ENCODE results near the gene CTNNA3. TPM values are rescaled to one million over a fixed set of nuclear protein-coding genes. Genes with fewer than 3 reads are reported as not detected.

CTNNA3 gene
- total and polyA plus RNA-seq, 12 donors = 2.0 to 213 (median 171) TPM

DNA sequence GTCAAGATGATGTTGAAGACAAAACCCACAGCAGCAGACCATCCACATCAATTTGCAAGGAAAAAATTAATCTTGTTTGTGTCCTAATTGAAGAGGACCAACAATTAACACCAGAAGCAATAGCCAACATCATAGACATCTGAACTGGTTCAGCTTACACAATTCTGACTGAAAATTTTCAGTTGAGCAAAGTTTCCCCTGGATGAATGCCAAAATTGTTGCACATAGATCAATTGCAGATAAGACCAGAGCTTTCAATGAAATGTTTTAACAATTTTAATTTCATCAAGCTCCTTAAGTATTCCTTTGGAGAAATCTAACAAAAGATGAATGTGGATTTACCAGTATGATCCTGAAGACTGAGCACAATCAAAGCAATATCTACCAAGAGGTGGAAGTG, 168.6 kb downstream of the CTNNA3 start:
- no peak for ATAC-seq
- intact Hi-C loops (cut with DNase I) = loop anchor here in 5 of 10 donors (10.0 kb wide), 4 partner anchors 247 to 603 kb away; partner anchors contain the start of gene LRRTM3 (in 1 of the 5)
- Histone ChIP-seq H3K4me1 (peaks cover 0 to 5% (median 0%) of the 10 kb centered on the region in 9 donors), H3K27ac (no peak overlapping the region), H3K27me3 (no peaks in the 10 kb centered on the region), H3K9me3 (no peaks in the 10 kb centered on the region), H3K4me3 (no peak overlapping the region), H3K36me3 (no peaks in the 10 kb centered on the region)
- no peak for DNase-seq
- TF ChIP-seq, protein P1, sequence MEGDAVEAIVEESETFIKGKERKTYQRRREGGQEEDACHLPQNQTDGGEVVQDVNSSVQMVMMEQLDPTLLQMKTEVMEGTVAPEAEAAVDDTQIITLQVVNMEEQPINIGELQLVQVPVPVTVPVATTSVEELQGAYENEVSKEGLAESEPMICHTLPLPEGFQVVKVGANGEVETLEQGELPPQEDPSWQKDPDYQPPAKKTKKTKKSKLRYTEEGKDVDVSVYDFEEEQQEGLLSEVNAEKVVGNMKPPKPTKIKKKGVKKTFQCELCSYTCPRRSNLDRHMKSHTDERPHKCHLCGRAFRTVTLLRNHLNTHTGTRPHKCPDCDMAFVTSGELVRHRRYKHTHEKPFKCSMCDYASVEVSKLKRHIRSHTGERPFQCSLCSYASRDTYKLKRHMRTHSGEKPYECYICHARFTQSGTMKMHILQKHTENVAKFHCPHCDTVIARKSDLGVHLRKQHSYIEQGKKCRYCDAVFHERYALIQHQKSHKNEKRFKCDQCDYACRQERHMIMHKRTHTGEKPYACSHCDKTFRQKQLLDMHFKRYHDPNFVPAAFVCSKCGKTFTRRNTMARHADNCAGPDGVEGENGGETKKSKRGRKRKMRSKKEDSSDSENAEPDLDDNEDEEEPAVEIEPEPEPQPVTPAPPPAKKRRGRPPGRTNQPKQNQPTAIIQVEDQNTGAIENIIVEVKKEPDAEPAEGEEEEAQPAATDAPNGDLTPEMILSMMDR (IDR thresholded peaks at IDR 0.05) = no peak

DNA sequence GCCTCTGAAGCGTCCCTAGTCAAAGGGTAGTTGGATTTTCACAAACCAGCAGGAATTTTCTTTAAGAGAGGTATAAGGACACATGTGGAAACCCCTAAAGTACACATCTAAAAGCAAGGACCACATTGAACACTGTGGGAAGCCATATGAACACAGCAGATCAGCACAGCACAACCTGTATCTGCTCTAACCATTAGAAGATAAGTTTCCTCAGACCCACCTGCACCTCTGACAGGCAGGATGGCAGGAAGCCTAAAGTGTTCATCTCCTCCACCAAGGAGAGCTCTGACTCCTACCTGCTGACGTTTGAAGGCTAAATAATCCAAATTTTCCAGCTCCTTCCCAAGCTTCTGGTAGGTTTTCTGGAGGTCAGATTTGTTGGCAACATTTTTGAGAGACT, 174.4 kb downstream of the CTNNA3 start:
- ATAC-seq (no peak), DNase-seq (no peak)
- Histone ChIP-seq H3K9me3 (no peaks in the 10 kb centered on the region), H3K4me3 (no peak overlapping the region), H3K4me1 (peaks cover 0 to 14% (median 0%) of the 10 kb centered on the region in 9 donors), H3K27me3 (no peaks in the 10 kb centered on the region), H3K36me3 (no peaks in the 10 kb centered on the region), H3K27ac (no peak overlapping the region)
- WGBS, 2 donors = 49 to 64% methylated on average over 2 of the region's 2 CpGs
- TF ChIP-seq, protein P1 (IDR thresholded peaks at IDR 0.05) = no peak
- intact Hi-C loops (cut with DNase I) = loop anchor here in 6 of 10 donors (5.0 to 10.0 kb wide), 5 partner anchors 253 to 597 kb away; partner anchors contain the start of gene LRRTM3 (in 1 of the 6)

DNA sequence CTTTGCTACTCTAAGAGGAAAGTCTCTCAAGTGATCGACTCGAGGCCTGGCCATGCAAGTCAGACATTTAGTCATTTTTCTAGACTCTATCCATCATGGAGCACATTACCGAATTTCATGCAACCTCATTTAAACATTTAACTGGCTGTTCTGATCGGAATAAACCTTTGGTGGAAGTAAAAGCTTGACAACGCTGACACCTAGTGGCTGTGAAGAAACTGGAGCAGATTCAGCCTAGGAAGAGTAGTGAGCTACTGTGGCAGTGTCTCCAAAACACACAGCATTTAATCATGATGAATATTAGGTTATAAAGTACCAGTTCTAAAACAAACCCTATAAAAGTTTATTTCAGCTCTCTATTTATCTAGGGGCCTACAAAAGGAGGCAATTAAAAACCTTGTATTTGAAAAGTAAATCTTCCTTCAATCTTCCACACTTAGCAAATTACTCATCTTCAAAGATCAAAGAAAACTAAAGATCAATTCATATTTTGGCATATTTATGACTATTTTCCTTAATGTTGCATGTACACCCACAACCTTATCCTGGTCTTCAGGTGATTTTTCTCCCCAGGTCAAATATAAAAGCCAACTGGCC, 175.0 kb downstream of the CTNNA3 start:
- peak in 1 of 2 donors; percentile 10 for DNase-seq
- H3K27me3 ChIP-seq = no peaks in the 10 kb centered on the region
- no peak overlapping the region for H3K4me3 ChIP-seq
- H3K27ac ChIP-seq = no peak overlapping the region
- H3K36me3 ChIP-seq = no peaks in the 10 kb centered on the region
- TF ChIP-seq, protein P1 (IDR thresholded peaks at IDR 0.05) = peak; percentile 27 to 81 (median 71)
- intact Hi-C loops (cut with DNase I) = loop anchor here in 6 of 10 donors (5.0 to 10.0 kb wide), 5 partner anchors 254 to 596 kb away; partner anchors contain the start of gene LRRTM3 (in 1 of the 6)
- H3K9me3 ChIP-seq = no peaks in the 10 kb centered on the region
- H3K4me1 ChIP-seq = peaks cover 0 to 14% (median 0%) of the 10 kb centered on the region in 9 donors
- peak in 7 of 8 donors; percentile 49 to 84 (median 73) for ATAC-seq
- 7 to 9% methylated on average over 5 of the region's 5 CpGs for WGBS, 2 donors

DNA sequence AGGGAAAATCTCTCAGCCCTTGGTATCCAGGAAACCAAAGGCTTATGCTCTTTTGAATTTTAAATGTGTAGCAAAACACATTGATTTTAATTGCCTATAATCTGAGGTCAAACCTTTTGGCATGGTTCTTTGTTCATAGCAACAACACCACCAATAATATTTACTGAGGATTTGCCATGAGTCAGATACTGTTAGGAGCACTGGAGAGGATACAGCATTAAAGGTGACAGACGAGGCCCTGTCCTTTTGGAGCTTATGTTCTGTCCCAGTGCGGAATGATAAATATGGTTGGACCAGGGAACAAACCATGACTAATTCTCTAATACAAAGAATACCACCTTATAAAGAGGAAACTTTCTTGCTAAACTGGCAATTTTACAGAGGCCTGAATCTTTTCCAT, 176.6 kb downstream of the CTNNA3 start:
- DNase-seq = no peak
- H3K36me3 ChIP-seq = no peaks in the 10 kb centered on the region
- intact Hi-C loops (cut with DNase I) = loop anchor here in 2 of 10 donors (10.0 kb wide), 2 partner anchors 565 to 965 kb away; no protein-coding TSS in a partner anchor
- H3K9me3 ChIP-seq = no peaks in the 10 kb centered on the region
- no peak overlapping the region for H3K27ac ChIP-seq
- TF ChIP-seq, protein P1 (IDR thresholded peaks at IDR 0.05) = no peak
- ATAC-seq = peak in 4 of 8 donors; percentile 51 to 92 (median 82)
- H3K4me3 ChIP-seq = no peak overlapping the region
- WGBS, 2 donors = 52 to 65% methylated on average over 2 of the region's 2 CpGs
- peaks cover 0 to 14% (median 0%) of the 10 kb centered on the region in 9 donors for H3K4me1 ChIP-seq
- no peaks in the 10 kb centered on the region for H3K27me3 ChIP-seq
